H9 (cell line): Measurements from ENCODE around the gene SIDT2. TPM values are rescaled to one million over a fixed set of nuclear protein-coding genes. Genes with fewer than 3 reads are reported as not detected.

Experiments
- DNase-seq: peaks from one replicate; pipeline ENCODE4 v3.0.0-alpha.2; 2017
- H2AFZ ChIP-seq: one replicate; pipeline ENCODE4 v1.6.1; 2013; ENCODE audit warnings: mild to moderate bottlenecking, low read length, control low read depth, moderate library complexity
- H2AK5ac ChIP-seq: 2 replicates; pipeline ENCODE4 v1.6.1; 2013; ENCODE audit warnings: low read length, control low read depth, mixed read lengths; ENCODE audit not compliant: insufficient read length
- H2BK120ac ChIP-seq: one replicate; pipeline ENCODE4 v1.6.1; 2013; ENCODE audit warnings: low read depth, mild to moderate bottlenecking, low read length, control low read depth, inconsistent platforms; ENCODE audit not compliant: poor library complexity, severe bottlenecking
- H2BK12ac ChIP-seq: 2 replicates; pipeline ENCODE4 v1.6.1; 2013; ENCODE audit warnings: low read length, control low read depth, mixed read lengths, low read depth; ENCODE audit not compliant: insufficient read length
- H2BK15ac ChIP-seq: 2 replicates; pipeline ENCODE4 v1.6.1; 2013; ENCODE audit warnings: low read depth, low read length, control low read depth
- H2BK20ac ChIP-seq: one replicate; pipeline ENCODE4 v1.6.1; 2013; ENCODE audit warnings: low read depth, mild to moderate bottlenecking, low read length, control low read depth, inconsistent platforms; ENCODE audit not compliant: poor library complexity, severe bottlenecking
- H2BK5ac ChIP-seq: 2 replicates; pipeline ENCODE4 v1.6.1; 2013; ENCODE audit warnings: low read length, control low read depth, mixed read lengths; ENCODE audit not compliant: insufficient read length
- H3K14ac ChIP-seq: 2 replicates; pipeline ENCODE4 v1.6.1; 2013; ENCODE audit warnings: low read length, control low read depth; ENCODE audit not compliant: insufficient read depth
- H3K18ac ChIP-seq: 2 replicates; pipeline ENCODE4 v1.6.1; 2013; ENCODE audit warnings: low read depth, mild to moderate bottlenecking, mixed read lengths, low read length, control low read depth; ENCODE audit not compliant: insufficient read length
- H3K23ac ChIP-seq: 2 replicates; pipeline ENCODE4 v1.6.1; 2013; ENCODE audit warnings: low read length, control low read depth, mixed read lengths, low read depth; ENCODE audit not compliant: insufficient read length
- H3K23me2 ChIP-seq: 2 replicates; pipeline ENCODE4 v1.6.1; 2013; ENCODE audit warnings: low read depth, mild to moderate bottlenecking, mixed read lengths, low read length, control low read depth; ENCODE audit not compliant: insufficient read length, poor library complexity, severe bottlenecking
- H3K27ac ChIP-seq: 2 replicates; pipeline ENCODE4 v1.5.1; 2013; ENCODE audit warnings: low read length, control low read depth, mixed read lengths, low read depth; ENCODE audit not compliant: insufficient read length
- H3K27me3 ChIP-seq: 2 replicates; pipeline ENCODE4 v1.6.1; 2013; ENCODE audit warnings: low read length, control low read depth, inconsistent platforms; ENCODE audit not compliant: insufficient read depth
- H3K4ac ChIP-seq: 2 replicates; pipeline ENCODE4 v1.6.1; 2013; ENCODE audit warnings: low read depth, mild to moderate bottlenecking, control low read depth, inconsistent platforms, low read length, moderate library complexity
- H3K4me1 ChIP-seq: 2 replicates; pipeline ENCODE4 v1.6.1; 2013; ENCODE audit warnings: low read length, control low read depth, inconsistent platforms; ENCODE audit not compliant: insufficient read depth
- H3K4me2 ChIP-seq: 2 replicates; pipeline ENCODE4 v1.6.1; 2013; ENCODE audit warnings: low read length, control low read depth, mixed read lengths; ENCODE audit not compliant: insufficient read length, insufficient read depth
- H3K56ac ChIP-seq: 2 replicates; pipeline ENCODE4 v1.6.1; 2013; ENCODE audit warnings: low read depth, mild to moderate bottlenecking, mixed read lengths, low read length, control low read depth; ENCODE audit not compliant: insufficient read length
- H3K79me1 ChIP-seq: 2 replicates; pipeline ENCODE4 v1.6.1; 2013; ENCODE audit warnings: low read depth, mild to moderate bottlenecking, moderate library complexity, low read length, control low read depth, inconsistent platforms; ENCODE audit not compliant: insufficient read depth, poor library complexity, severe bottlenecking
- H3K79me2 ChIP-seq: 2 replicates; pipeline ENCODE4 v1.6.1; 2013; ENCODE audit warnings: low read length, control low read depth, inconsistent platforms; ENCODE audit not compliant: insufficient read depth
- H3K9ac ChIP-seq: 2 replicates; pipeline ENCODE4 v1.6.1; 2013; ENCODE audit warnings: low read length, control low read depth, mixed read lengths; ENCODE audit not compliant: insufficient read length; ENCODE audit errors: extremely low read depth
- H3K9me3 ChIP-seq: one replicate; pipeline ENCODE4 v1.6.1; 2013; ENCODE audit warnings: low read depth, low read length, inconsistent platforms; ENCODE audit not compliant: control insufficient read depth
- H3T11ph ChIP-seq: one replicate; pipeline ENCODE4 v1.6.1; 2013; ENCODE audit warnings: mild to moderate bottlenecking, low read length, control low read depth, inconsistent platforms
- H4K20me1 ChIP-seq: one replicate; pipeline ENCODE4 v1.6.1; 2013; ENCODE audit not compliant: control insufficient read depth, insufficient read length, insufficient read depth
- H4K5ac ChIP-seq: 2 replicates; pipeline ENCODE4 v1.6.1; 2013; ENCODE audit warnings: low read depth, mild to moderate bottlenecking, mixed read lengths, low read length, control low read depth; ENCODE audit not compliant: insufficient read length
- H4K8ac ChIP-seq: replicated peaks from 2 replicates; pipeline ENCODE4 v1.6.1; 2013; ENCODE audit warnings: low read length, control low read depth, mixed read lengths, low read depth; ENCODE audit not compliant: insufficient read length
- H4K91ac ChIP-seq: 2 replicates; pipeline ENCODE4 v1.6.1; 2013; ENCODE audit warnings: low read depth, mild to moderate bottlenecking, moderate library complexity, mixed read lengths, low read length, control low read depth; ENCODE audit not compliant: insufficient read length
- H3K27ac Mint-ChIP-seq, 3 experiments: 2 replicates in 2 of 3; 3 replicates in 1 of 3; pipeline ENCODE4 v1.8.0; 2020 to 2021; ENCODE audit warnings: mixed read lengths in 3 of 3, mild to moderate bottlenecking in 1 of 3, moderate library complexity in 1 of 3
- H3K27me3 Mint-ChIP-seq: 2 replicates; pipeline ENCODE4 v1.8.0; 2021; ENCODE audit warnings: low read depth, mild to moderate bottlenecking, moderate library complexity, mixed read lengths
- H3K36me3 Mint-ChIP-seq, 3 experiments: 2 replicates in 2 of 3; 3 replicates in 1 of 3; pipeline ENCODE4 v1.8.0; 2020 to 2021; ENCODE audit warnings: low read depth in 3 of 3, mixed read lengths in 3 of 3; ENCODE audit not compliant: insufficient read depth in 1 of 3
- H3K4me1 Mint-ChIP-seq, 2 experiments: 2 replicates each; pipeline ENCODE4 v1.8.0; 2020; ENCODE audit warnings: mixed read lengths in 2 of 2
- H3K4me3 Mint-ChIP-seq, 2 experiments: 2 replicates in 1 of 2; 3 replicates in 1 of 2; pipeline ENCODE4 v1.8.0; 2020 to 2021; ENCODE audit warnings: mild to moderate bottlenecking in 2 of 2, mixed read lengths in 2 of 2, moderate library complexity in 1 of 2
- H3K9me3 Mint-ChIP-seq, 2 experiments: 2 replicates in 1 of 2; 3 replicates in 1 of 2; pipeline ENCODE4 v1.8.0; 2020; ENCODE audit warnings: mild to moderate bottlenecking in 2 of 2, mixed read lengths in 2 of 2, moderate library complexity in 1 of 2
- WGBS: extraction: QIAGEN DNeasy Blood & Tissue Kit; methylation state at CpG from one replicate; pipeline ENCODE4 v1.1.7; 2013; ENCODE audit warnings: missing lambda C conversion rate, low lambda C conversion rate, mixed read lengths; ENCODE audit not compliant: insufficient read length; ENCODE audit errors: extremely low coverage; 5-methylcytosine and 5-hydroxymethylcytosine counted together
- total RNA-seq: library from RNA; stranded (reverse); gene quantifications from 2 replicates; pipeline ENCODE4 v1.2.1, GENCODE V29; 2021
- TF ChIP-seq, protein P1 (sequence below): fragments of 200-600 bp; sonication (generic); conservative IDR thresholded peaks from 3 replicates; pipeline ENCODE4 v1.8.0; 2021; ENCODE audit warnings: antibody characterized with exemption, mild to moderate bottlenecking

Gene SIDT2
- total RNA-seq, 1 experiment from 2014 or later: 18.3 TPM

DNA sequence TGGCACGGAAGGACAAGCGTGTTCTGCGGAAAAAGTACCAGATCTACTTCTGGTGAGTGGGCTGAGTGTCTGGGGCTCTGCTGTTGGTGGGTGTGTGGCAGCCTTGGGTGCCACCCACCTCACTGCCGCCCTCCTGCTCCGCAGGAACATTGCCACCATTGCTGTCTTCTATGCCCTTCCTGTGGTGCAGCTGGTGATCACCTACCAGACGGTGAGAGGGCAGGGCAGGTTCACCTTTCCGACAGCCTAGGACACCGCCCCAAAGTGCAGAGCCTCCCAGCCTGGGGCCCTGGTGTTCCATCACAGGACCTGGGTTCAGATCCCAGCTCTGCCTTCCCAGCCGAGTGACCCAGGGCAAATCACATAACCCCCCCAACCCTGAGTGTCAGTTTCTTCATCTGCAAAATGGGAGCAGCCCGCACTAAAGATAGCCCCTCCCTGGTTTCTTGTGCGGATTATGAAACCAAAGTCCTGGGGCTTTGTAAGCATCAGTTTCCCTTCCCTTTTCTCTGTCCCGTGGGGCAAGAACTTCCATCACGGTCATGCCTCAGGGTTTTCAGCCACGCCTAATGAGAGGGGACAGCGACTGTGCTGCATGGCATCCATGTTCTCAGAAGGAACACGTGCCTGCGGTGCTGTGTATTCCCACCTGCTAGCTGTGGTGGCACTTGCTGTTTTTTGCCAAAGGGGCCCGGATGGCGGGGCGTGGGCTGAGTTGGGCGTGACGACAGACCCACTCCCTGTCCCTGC, 10.8 kb downstream of the SIDT2 start:
- no peaks in the 10 kb centered on the region for H3K9me3 ChIP-seq
- H2BK5ac ChIP-seq: no peak overlapping the region
- no peak overlapping the region for H3T11ph ChIP-seq
- WGBS: no CpG with 5 or more reads among the region's 22 CpGs
- no peak overlapping the region for H3K27ac ChIP-seq
- no peak overlapping the region for H2BK120ac ChIP-seq
- H3K18ac ChIP-seq: no peak overlapping the region
- H2BK12ac ChIP-seq: no peak overlapping the region
- no peak overlapping the region for H4K5ac ChIP-seq
- TF ChIP-seq, protein P1, sequence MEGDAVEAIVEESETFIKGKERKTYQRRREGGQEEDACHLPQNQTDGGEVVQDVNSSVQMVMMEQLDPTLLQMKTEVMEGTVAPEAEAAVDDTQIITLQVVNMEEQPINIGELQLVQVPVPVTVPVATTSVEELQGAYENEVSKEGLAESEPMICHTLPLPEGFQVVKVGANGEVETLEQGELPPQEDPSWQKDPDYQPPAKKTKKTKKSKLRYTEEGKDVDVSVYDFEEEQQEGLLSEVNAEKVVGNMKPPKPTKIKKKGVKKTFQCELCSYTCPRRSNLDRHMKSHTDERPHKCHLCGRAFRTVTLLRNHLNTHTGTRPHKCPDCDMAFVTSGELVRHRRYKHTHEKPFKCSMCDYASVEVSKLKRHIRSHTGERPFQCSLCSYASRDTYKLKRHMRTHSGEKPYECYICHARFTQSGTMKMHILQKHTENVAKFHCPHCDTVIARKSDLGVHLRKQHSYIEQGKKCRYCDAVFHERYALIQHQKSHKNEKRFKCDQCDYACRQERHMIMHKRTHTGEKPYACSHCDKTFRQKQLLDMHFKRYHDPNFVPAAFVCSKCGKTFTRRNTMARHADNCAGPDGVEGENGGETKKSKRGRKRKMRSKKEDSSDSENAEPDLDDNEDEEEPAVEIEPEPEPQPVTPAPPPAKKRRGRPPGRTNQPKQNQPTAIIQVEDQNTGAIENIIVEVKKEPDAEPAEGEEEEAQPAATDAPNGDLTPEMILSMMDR: no peak
- Mint-ChIP-seq H3K27ac (peak overlapping the region in 1 of 3 experiments; percentile 27; a peak in 1 of 7 replicates), H3K9me3 (no peaks in the 10 kb centered on the region), H3K4me1 (no peaks in the 10 kb centered on the region; a peak in 1 of 4 replicates), H3K27me3 (no peaks in the 10 kb centered on the region), H3K36me3 (peaks cover 3 to 39% (median 23%) of the 10 kb centered on the region in 3 experiments; a peak in 6 of 7 replicates), H3K4me3 (no peak overlapping the region)
- H3K14ac ChIP-seq: no peak overlapping the region
- H2AFZ ChIP-seq: no peak overlapping the region
- H3K79me1 ChIP-seq: no peaks in the 10 kb centered on the region
- H4K8ac ChIP-seq: no peak overlapping the region
- H2AK5ac ChIP-seq: no peak overlapping the region
- no peak overlapping the region for H4K91ac ChIP-seq
- H3K9ac ChIP-seq: no peak overlapping the region
- no peak overlapping the region for H2BK20ac ChIP-seq
- H3K79me2 ChIP-seq: no peaks in the 10 kb centered on the region
- H3K4me1 ChIP-seq: no peaks in the 10 kb centered on the region
- no peak overlapping the region for H3K4me2 ChIP-seq
- H3K23me2 ChIP-seq: no peaks in the 10 kb centered on the region
- H3K23ac ChIP-seq: no peak overlapping the region
- H3K56ac ChIP-seq: no peak overlapping the region
- H2BK15ac ChIP-seq: no peak overlapping the region
- no peak overlapping the region for H3K4ac ChIP-seq
- H3K27me3 ChIP-seq: no peaks in the 10 kb centered on the region
- DNase-seq: no peak
- H4K20me1 ChIP-seq: no peaks in the 10 kb centered on the region
